Uterus (tissue), 2 donors: ENCODE measurements around the gene NT5DC3.

ENCODE experiments used
- CTCF ChIP-seq, 4 experiments: fragments of 200-600 bp in 2 of 4; fragments of 450-650 bp in 2 of 4; sonication (generic) in 2 of 4; IDR thresholded peaks; one replicate each; pipeline ENCODE4 v1.5.1; 2016 to 2019; ENCODE audit warnings: antibody characterized with exemption in 4 of 4, mild to moderate bottlenecking in 2 of 4, moderate library complexity in 1 of 4
- POLR2A ChIP-seq, 2 donors: fragments of 450-650 bp; IDR thresholded peaks; one replicate each; pipeline ENCODE4 v1.6.1; 2016; ENCODE audit warnings: antibody characterized with exemption in 2 of 2, mild to moderate bottlenecking in 1 of 2, moderate library complexity in 1 of 2

DNA sequence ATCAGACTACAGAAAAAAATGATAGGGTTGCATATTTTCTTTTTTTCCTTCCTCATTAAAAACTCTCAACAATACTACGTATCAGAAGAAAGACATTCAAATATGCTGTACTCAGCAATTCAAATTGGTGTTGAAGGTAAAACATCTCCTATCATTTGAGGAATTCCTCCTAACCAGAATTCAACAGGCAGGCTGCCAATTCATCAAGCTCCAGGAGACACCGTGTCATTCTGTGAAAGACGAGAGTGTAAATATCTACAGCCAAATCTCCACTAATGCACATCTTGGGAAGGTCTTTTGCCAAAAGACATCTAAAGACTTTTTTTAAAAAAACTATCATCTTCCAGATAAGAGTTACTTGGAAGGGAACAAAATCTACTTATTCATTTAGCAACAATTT, 26.6 kb downstream of the NT5DC3 start:
- no peak for TF ChIP-seq CTCF (IDR thresholded peaks at IDR 0.05)
- TF ChIP-seq POLR2A (IDR thresholded peaks at IDR 0.05) = no peak
